Panc1 (cell line): ENCODE data around the gene MYL10. TPM values are rescaled to one million over a fixed set of nuclear protein-coding genes. Genes with fewer than 3 reads are reported as not detected.
"Not testable (repeated sequence)": the region's sequence is repeated elsewhere in the genome, so short reads cannot be mapped to it uniquely, and the experiment has no call there.

Experiments
- ATAC-seq: fragments of 200-7000 bp; cut with Tn5 transposase; 2 replicates; pipeline ENCODE4 v1.9.1; 2020; ENCODE audit warnings: mild to moderate bottlenecking, moderate library complexity
- BruUV-seq: library from RNA; stranded (reverse); fragments of 400-500 nt; replicated peaks from 2 replicates; lab custom pipeline; 2021; lab: Mats Ljungman, UMichigan
- CTCF ChIA-PET: fragments of 300-600 bp; sonication (Branson Sonifier 250); formaldehyde crosslinking; loops from one replicate; lab custom pipeline; 2022; ENCODE audit warnings: antibody characterized with exemption; lab: Charles Lee
- POLR2A ChIA-PET: fragments of 300-600 bp; sonication (Branson Sonifier 250); formaldehyde crosslinking; loops from one replicate; lab custom pipeline; 2022; ENCODE audit warnings: antibody characterized with exemption; lab: Charles Lee
- DNase-seq: peaks from one replicate; pipeline ENCODE4 v3.0.0-alpha.2; 2010; ENCODE audit warnings: low read depth, low spot score
- H3K27ac ChIP-seq: 2 replicates; pipeline ENCODE4 v1.5.1; 2011; ENCODE audit warnings: mild to moderate bottlenecking, low read length, inconsistent platforms
- H3K27me3 ChIP-seq: fragments of 200-500 bp; sonication (Bioruptor generic); 2 replicates; pipeline ENCODE4 v1.6.0; 2014; ENCODE audit warnings: low read length, inconsistent platforms; ENCODE audit not compliant: control insufficient read depth, insufficient read depth
- H3K36me3 ChIP-seq: fragments of 200-500 bp; sonication (Bioruptor generic); 2 replicates; pipeline ENCODE4 v1.5.1; 2014; ENCODE audit warnings: inconsistent platforms, mild to moderate bottlenecking, low read length, moderate library complexity; ENCODE audit not compliant: control insufficient read depth, insufficient read depth
- H3K4me1 ChIP-seq: 2 replicates; pipeline ENCODE4 v1.5.1; 2011; ENCODE audit warnings: inconsistent platforms, mild to moderate bottlenecking, low read length, moderate library complexity; ENCODE audit not compliant: control insufficient read depth, insufficient read depth
- H3K4me3 ChIP-seq, 2 experiments: 2 replicates each; pipeline ENCODE4 v1.5.1; 2011 to 2012; ENCODE audit warnings: low read depth in 2 of 2, low read length in 2 of 2, mild to moderate bottlenecking in 2 of 2, inconsistent platforms in 1 of 2, moderate library complexity in 1 of 2
- H3K9me3 ChIP-seq: fragments of 200-500 bp; sonication (Bioruptor generic); 2 replicates; pipeline ENCODE4 v1.5.1; 2014; ENCODE audit warnings: low read depth, mild to moderate bottlenecking, inconsistent platforms, low read length, moderate library complexity; ENCODE audit not compliant: control insufficient read depth, insufficient read depth
- POLR2AphosphoS5 ChIP-seq: IDR thresholded peaks from 2 replicates; pipeline ENCODE4 v1.6.1; 2012; ENCODE audit warnings: mild to moderate bottlenecking, low read depth, low read length, moderate library complexity
- SIN3A ChIP-seq: IDR thresholded peaks from 2 replicates; pipeline ENCODE4 v1.6.1; 2012; ENCODE audit warnings: low read depth, mild to moderate bottlenecking, low read length, moderate library complexity, borderline replicate concordance; ENCODE audit not compliant: insufficient read depth
- TCF7L2 ChIP-seq: IDR thresholded peaks from 2 replicates; pipeline ENCODE4 v1.6.1; 2011; ENCODE audit warnings: mild to moderate bottlenecking, low read depth, low read length, inconsistent platforms
- in situ Hi-C: cut with HindIII; loops from 2 replicates; pipeline ENCODE4 v1.10.0; 2016; ENCODE audit warnings: low sequenced_read_pairs, low pct_unique_long_range_greater_than_20kb
- intact Hi-C: fragments of 100-400 bp; cut with micrococcal nuclease; formaldehyde crosslinking; loops from one replicate; pipeline ENCODE4 v1.10.0; 2022; ENCODE audit not compliant: unreplicated experiment
- total RNA-seq: library from RNA; stranded (reverse); gene quantifications from one replicate; pipeline ENCODE4 v1.2.1, GENCODE V29; 2021; ENCODE audit not compliant: unreplicated experiment
- TF ChIP-seq, protein P1 (sequence below): fragments of 450-650 bp; IDR thresholded peaks from 2 replicates; pipeline ENCODE4 v1.5.1; 2017; ENCODE audit warnings: mild to moderate bottlenecking
- TF ChIP-seq, protein P2 (sequence below), 2 experiments: IDR thresholded peaks; 2 replicates each; pipeline ENCODE4 v1.6.1; 2011 to 2012; ENCODE audit warnings: low read depth in 2 of 2, control low read depth in 1 of 2, low read length in 1 of 2, mild to moderate bottlenecking in 1 of 2, moderate library complexity in 1 of 2; ENCODE audit not compliant: insufficient read depth in 1 of 2

The MYL10 gene
- total RNA-seq, 1 experiment from 2014 or later, result not detected

DNA sequence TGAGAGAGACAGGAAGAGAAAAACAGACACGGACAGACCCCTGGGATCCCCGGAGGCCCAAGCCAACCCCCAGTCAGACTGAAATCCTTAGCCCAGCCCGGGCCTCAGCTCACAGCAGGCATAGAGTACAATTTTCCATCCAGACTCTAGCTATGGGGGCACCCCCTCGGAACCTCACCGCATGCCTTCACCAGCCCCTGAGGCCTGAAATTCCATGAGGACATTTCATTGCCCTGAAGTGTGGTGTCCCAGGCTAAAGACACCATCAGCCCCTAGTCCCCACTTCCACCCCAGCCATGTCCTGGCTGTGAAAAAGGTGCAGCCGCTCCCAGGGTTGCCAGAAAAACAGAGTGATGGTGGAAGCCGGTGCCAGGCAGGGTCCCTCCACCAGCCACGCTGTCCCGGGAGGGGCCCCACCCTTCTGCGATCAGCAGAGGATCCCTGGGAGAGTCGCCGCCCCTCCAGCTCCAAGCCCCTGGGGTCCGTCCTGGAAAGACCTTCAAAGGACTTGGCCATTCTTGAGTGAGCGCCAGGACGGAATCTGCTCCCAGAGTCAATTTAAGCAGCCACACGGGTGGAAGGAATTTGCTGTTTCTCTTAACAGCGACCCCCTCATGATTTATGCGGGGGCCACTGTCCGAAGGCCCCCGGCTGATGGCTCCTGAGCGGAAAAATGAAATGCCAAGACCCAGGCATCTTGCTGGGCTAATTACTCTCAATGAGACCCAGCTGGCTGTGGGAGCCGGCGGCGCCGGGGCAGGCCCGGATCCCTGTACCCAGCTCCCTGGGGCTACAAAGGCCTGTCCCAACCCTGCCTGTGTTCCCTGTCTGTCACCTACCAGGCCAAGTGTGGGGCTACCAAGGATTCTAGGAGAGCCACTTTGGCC is 23.2 kb downstream of the MYL10 start:
- POLR2A ChIA-PET, result no interaction called here
- H3K4me3 ChIP-seq, result no peak overlapping the region
- H3K4me1 ChIP-seq, result peaks cover 8% of the 10 kb centered on the region; the same call in 1 of the 2 replicates
- DNase-seq (no peak), ATAC-seq (no peak)
- H3K9me3 ChIP-seq, result no peaks in the 10 kb centered on the region
- CTCF ChIA-PET, result interaction anchor here (0.7 kb wide), 1 partner anchor 10 kb away, joined by 3 read pairs; no protein-coding TSS in a partner anchor
- no peak overlapping the region for H3K27ac ChIP-seq
- in situ Hi-C loops, result no loop called here
- no peaks in the 10 kb centered on the region for H3K36me3 ChIP-seq
- intact Hi-C loops, result loop anchor here (10.0 kb wide), 1 partner anchor 79 kb away; no protein-coding TSS in a partner anchor
- no TSS peak for BruUV-seq
- H3K27me3 ChIP-seq, result no peaks in the 10 kb centered on the region
- TF ChIP-seq, protein P1, sequence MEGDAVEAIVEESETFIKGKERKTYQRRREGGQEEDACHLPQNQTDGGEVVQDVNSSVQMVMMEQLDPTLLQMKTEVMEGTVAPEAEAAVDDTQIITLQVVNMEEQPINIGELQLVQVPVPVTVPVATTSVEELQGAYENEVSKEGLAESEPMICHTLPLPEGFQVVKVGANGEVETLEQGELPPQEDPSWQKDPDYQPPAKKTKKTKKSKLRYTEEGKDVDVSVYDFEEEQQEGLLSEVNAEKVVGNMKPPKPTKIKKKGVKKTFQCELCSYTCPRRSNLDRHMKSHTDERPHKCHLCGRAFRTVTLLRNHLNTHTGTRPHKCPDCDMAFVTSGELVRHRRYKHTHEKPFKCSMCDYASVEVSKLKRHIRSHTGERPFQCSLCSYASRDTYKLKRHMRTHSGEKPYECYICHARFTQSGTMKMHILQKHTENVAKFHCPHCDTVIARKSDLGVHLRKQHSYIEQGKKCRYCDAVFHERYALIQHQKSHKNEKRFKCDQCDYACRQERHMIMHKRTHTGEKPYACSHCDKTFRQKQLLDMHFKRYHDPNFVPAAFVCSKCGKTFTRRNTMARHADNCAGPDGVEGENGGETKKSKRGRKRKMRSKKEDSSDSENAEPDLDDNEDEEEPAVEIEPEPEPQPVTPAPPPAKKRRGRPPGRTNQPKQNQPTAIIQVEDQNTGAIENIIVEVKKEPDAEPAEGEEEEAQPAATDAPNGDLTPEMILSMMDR, result no peak
- TF ChIP-seq TCF7L2 (no peak), POLR2AphosphoS5 (no peak), SIN3A (no peak)
- TF ChIP-seq, protein P2, sequence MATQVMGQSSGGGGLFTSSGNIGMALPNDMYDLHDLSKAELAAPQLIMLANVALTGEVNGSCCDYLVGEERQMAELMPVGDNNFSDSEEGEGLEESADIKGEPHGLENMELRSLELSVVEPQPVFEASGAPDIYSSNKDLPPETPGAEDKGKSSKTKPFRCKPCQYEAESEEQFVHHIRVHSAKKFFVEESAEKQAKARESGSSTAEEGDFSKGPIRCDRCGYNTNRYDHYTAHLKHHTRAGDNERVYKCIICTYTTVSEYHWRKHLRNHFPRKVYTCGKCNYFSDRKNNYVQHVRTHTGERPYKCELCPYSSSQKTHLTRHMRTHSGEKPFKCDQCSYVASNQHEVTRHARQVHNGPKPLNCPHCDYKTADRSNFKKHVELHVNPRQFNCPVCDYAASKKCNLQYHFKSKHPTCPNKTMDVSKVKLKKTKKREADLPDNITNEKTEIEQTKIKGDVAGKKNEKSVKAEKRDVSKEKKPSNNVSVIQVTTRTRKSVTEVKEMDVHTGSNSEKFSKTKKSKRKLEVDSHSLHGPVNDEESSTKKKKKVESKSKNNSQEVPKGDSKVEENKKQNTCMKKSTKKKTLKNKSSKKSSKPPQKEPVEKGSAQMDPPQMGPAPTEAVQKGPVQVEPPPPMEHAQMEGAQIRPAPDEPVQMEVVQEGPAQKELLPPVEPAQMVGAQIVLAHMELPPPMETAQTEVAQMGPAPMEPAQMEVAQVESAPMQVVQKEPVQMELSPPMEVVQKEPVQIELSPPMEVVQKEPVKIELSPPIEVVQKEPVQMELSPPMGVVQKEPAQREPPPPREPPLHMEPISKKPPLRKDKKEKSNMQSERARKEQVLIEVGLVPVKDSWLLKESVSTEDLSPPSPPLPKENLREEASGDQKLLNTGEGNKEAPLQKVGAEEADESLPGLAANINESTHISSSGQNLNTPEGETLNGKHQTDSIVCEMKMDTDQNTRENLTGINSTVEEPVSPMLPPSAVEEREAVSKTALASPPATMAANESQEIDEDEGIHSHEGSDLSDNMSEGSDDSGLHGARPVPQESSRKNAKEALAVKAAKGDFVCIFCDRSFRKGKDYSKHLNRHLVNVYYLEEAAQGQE (IDR thresholded peaks at IDR 0.05; ENCODE audit: insufficient read depth in 1 of 2, low read depth in 2 of 2, low read length in 1 of 2), result no peak

DNA sequence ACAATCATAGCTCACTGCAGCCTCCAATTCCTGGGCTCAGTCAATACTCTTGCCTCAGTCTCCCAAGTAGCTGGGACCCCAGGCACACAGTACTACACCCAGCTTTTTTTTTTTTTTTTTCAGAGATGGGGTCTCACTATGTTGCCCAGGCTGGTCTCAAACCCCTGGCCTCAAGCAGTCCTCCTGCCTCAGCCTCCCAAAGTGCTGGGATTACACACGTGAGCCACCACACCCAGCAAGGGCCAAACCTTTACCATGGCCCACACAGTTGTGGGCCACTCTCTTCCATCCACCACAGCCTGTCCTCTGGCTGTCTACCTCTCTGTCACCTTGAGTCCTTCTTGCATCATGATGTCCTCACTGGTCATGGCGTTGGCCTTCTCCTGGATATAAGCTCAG is 24.2 kb downstream of the MYL10 start:
- DNase-seq, H3K27me3 ChIP-seq, H3K4me3 ChIP-seq, in situ Hi-C loops, ATAC-seq, BruUV-seq, POLR2A ChIA-PET, H3K4me1 ChIP-seq, H3K27ac ChIP-seq, H3K9me3 ChIP-seq, H3K36me3 ChIP-seq: not testable (repeated sequence)
- intact Hi-C loops, result loop anchor here (5.0 to 10.0 kb wide), 2 partner anchors 80 to 212 kb away; partner anchors contain the start of gene CUX1
- CTCF ChIA-PET, result interaction anchor here (0.6 to 0.7 kb wide), 2 partner anchors 12 to 139 kb away, joined by 3 to 4 read pairs; no protein-coding TSS in a partner anchor
